NCI-H1694 (cell line): ENCODE results near the gene GCNA.

ENCODE experiments used
- DNase-seq: peaks from one replicate; lab custom pipeline; 2025; lab: John Stamatoyannopoulos, UW

GCNA gene, protein sequence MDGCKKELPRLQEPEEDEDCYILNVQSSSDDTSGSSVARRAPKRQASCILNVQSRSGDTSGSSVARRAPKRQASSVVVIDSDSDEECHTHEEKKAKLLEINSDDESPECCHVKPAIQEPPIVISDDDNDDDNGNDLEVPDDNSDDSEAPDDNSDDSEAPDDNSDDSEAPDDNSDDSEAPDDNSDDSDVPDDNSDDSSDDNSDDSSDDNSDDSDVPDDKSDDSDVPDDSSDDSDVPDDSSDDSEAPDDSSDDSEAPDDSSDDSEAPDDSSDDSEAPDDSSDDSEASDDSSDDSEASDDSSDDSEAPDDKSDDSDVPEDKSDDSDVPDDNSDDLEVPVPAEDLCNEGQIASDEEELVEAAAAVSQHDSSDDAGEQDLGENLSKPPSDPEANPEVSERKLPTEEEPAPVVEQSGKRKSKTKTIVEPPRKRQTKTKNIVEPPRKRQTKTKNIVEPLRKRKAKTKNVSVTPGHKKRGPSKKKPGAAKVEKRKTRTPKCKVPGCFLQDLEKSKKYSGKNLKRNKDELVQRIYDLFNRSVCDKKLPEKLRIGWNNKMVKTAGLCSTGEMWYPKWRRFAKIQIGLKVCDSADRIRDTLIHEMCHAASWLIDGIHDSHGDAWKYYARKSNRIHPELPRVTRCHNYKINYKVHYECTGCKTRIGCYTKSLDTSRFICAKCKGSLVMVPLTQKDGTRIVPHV

DNA sequence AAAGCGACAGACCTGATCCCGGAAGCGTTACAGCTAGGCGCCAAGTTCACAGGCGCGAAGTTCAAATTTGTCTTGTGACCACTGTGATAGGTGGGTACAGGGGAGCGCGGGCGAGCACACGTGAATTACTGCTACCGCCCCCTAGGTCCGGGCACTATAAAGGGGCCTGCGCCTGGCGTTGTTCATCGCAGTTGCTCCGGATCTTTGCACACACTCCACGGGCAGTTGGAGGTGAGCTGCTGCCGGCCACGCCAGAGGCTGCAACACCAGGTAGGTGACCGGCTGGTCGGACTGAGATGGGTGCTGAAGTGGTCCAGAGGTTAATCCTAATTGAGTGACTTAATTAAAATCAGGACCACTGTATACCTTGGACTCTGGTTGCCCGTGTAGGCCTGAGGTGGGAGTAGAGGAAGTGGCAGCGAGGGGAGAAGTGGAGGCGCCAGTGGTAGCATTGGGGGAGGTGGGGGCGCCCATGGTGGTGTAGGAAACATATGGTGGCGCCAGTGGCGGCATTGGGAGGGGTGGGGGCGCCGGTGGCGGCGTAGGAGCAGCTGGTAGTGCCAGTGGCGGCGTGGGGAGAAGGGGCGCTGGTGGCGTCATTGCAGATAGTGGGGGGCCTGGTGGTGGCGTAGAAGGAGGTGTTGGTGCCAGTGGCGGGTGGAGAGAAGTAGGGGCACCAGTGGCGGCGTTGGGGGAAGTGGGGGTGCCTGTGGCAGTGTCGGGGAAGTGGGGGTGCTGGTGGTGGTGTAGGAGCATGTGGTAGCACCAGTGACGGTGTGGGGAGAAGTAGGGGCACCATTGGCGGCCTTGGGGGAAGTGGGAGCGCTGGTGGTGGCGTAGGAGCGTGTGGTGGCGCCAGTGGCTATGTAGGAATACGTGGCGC, at the start of gene GCNA:
GCNA (plus strand) TSS at position 185 of the 883 bp plus-strand sequence. CDS start 2,385 bp downstream, outside the sequence.
- DNase-seq: no peak

DNA sequence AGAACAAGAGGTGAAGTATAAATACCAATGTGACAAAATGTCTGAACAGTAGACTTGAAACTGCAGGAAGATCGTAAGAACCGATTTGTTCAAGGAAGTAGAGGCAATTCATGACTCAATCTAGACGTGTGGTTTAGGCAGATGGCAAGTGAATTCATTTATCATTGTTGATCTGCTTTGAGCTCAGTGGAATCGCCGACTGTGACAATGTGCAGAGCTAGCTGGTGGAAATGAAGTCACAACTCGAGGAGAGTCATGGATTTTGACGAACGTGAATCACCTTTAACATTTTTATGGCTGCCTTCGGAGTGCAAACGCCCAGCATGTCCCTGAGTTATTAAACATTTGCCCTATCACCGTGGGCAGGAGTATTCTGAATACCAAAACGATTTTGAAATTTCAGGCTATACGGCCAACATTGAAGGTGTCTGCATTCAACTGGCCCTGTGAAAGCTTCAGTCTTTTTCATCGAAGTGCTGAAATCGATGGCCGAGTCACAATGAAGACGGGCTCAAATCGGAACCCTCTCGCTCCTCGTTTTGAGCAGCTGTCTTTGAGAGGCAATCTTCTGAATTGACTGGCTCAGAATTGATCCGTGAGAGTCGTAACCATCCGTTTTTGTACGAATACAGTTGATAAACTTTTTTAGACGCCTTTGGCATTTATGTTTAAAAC, 46.0 kb upstream of the GCNA start:
- DNase-seq: no peak

DNA sequence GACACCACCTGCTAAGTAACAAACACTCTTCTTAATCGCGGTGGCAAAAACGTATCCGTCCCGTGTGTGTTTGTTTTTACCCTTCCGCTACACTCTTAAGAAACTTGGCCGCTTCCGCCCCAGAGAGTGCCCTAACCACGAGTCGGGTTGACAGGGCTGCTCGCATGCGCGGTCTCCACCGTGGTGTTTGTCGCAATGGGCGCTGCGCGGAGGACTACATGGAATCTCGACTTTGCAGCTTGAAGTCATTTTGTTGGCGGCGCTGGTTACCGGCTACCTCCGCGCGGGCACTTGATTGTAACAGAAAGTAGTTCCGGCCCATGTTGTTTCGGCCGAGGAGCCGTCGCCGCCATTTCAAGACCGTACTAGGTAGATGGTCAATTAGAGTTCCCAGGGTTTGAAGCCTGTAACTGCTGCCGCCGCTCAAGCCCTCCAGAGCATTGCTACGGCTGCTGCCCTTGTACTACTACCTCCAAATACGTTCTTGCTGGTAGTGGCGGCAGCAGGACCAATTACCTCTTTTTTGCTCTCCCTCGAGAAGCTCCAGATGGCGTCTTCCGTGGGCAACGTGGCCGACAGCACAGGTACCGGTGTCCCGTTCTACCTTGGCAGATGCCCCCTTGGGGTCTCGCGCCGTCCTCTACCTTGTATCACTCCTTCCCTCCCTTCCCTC, 45.3 kb upstream of the GCNA start, which contains the start of gene OGT:
OGT (plus strand) TSS at position 352 of the 673 bp plus-strand sequence; CDS start at position 548, 196 bp downstream.
- DNase-seq: peak; percentile 92

DNA sequence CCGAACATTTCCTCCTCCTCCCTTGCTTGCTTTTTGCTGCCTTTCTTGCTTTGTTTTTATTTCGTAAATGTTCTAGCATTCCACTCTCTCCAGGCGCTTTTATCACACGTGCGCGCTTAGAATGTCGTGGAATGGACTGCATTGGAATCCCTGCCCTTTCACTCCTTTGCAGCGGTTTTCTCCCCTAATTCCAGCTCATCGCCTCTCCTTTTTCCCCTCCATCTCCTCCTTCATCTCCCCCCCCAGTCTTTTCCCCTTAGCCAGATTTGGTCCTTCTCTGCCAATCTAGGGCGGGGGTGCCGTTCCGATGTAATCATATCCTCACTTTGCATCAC, 44.8 kb upstream of the GCNA start:
- no peak for DNase-seq

DNA sequence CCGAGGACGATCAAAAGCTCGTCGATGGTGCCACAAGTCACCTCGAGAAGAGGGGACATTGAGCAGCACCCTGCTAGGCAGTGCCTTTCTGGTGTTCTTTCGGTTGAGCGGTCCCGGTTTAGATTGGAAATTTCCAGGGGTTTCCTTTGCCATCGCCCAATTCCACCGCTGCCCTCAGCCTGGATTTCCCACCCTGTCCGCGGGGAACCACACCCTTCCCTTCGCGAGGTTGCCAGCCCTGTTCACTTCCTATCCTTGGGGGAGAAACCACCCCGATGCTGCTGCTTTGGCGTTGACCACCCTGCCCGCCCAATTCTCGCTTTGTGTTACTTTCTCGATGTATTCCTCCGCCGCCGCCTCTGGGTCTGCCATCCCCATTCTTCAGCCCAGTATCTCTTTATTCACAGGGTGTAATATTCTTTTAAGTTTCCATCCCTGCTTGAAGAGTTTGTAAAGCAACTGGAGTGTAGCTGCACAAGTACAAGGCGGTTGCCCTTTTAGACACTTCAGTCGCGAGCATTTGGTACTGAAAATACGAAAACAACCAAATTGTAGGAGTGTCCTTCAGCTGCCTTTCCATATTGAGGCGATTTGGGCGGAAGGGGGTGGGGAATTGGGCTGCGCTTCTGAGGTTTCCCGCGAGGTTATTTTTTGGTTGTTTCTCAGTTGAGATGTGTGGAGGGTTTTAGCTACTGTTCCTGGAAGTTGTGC, 44.2 kb upstream of the GCNA start:
- DNase-seq: peak; percentile 46

DNA sequence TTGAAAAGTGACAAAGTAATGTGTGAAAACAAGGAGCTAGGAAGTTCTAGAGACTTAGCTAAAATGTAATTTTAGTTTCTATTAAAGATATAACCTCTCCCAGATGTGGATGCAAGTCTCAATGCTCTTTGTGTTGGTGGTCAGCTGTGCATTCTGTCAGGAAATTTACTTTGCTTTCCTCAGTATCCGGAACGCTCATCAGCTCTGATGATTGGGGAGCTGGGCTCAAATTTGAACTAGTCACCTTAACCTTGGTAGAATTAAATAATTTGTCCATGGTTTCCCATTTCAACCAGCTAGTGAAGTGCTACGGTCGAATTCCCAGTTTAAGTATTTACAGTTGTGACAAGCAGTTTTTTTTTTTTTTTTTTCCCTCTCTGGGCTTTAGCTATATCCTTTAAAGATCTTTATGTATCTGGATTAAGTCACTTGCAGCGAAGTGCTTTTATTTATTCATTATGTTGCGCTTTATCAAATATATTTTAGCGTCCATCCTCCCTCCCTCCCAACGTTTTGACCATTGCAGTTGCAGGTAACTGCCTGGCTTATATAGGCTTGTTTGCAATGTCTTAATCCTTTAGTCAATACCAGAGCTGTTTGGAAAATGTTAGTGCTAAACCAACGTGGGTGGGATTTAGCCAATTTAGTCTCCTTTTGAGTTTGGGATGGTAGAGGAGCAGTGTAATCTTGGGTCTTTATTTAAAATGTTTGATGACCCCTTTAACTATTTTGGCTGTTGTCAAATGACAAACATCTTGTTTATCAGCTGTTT, 43.3 kb upstream of the GCNA start:
- no peak for DNase-seq

DNA sequence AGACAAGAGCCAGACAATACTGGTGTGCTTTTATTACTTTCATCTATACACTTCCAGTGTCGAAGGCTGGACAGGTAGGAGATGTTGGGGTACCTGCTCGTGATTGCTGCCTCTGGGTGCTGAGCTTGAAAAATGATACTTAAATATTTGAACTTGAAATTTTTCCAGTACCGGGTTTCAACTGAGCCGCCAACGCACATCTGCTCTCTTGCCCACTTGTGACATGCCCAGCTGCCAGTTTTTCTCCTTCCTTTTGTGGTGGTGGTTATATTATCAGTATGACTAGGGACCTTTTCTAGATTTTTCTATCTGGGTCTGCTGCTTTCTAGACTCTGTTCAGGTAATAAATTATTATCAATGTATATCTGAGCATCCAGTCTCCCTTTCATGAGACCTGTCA, 42.0 kb upstream of the GCNA start:
- peak; percentile 35 for DNase-seq

DNA sequence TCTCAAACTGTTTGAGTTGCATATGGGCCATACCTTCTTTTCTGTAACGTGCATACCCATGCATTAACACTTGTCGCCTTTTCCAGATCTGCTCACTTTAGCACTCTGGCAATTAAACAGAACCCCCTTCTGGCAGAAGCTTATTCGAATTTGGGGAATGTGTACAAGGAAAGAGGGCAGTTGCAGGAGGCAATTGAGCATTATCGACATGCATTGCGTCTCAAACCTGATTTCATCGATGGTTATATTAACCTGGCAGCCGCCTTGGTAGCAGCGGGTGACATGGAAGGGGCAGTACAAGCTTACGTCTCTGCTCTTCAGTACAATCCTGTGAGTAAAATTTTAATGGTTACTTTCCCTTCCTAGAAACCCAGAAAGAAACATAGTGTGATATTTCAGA, 40.5 kb upstream of the GCNA start:
- DNase-seq: no peak

DNA sequence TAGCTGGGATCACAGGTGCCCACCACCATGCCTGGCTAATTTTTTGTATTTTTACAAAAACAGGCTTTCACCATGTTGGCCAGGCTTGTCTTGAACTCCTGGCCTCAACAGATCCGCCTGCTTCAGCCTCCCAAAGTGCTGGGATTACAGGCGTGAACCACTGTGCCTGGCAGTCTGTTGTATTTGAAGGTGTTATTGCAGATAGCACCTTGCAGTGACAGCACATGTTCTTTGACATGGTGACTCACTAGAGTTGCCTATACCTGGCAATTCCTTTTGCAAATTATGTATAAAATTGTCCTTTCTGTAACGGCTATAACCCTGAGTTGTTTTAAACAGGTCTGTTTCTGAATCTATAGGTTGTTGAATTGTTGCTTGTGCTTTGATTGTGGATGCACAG, 37.4 kb upstream of the GCNA start:
- DNase-seq: no peak

DNA sequence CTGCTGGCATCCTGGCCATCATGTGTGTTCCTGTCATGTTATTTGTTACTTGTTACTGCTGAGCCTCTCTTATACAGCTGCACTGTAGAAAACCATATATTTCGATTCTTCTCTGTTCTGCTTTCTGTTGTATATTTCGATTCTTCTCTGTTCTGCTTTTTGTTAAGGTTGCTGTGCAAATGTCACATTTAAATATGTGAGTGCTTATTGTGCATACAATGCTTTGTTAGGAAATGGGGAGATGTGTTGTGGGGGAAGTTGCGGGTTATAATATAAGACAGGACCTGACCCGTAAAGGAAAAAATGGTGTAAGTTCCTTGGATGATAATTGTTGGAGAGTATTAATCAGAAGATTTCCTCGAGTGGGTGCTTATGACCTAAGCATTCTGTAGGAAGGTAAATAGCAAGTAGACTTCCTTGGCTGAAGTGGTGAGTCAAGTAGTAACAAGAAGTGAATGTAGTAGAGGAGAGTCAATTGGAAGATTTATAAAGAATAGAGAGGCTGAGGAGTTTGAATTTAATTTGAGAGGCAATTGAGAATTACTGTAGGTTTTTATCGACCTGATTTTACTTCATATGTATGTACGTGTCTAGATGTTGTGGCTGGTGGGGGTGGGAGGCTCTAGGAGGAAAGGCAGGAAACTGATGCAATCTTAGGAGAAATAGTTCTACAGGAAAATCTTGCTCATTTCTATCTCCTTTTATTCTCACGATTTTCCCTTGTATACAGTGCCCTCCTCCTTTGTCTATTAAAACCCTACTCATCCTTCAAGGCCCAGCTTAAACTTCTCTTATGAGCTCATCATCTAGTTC, 36.8 kb upstream of the GCNA start:
- no peak for DNase-seq

DNA sequence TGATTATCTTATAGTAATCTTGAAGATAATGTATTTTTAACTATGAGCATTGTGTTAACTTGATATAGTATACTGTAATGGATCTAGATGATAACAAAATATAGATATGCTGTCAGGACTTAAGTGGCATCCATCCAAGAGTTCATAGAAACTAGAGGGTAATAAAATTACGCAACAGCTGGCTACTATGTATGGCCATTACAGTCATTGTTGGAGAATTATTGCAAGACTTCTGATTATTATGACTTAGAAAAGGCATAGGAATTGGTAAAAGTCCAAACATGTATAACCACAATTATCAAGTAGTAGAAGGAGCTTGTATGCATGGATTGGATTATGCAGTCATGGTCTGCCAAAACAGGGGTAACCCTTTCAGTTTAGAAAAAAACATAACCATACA, 35.8 kb upstream of the GCNA start:
- DNase-seq: no peak

DNA sequence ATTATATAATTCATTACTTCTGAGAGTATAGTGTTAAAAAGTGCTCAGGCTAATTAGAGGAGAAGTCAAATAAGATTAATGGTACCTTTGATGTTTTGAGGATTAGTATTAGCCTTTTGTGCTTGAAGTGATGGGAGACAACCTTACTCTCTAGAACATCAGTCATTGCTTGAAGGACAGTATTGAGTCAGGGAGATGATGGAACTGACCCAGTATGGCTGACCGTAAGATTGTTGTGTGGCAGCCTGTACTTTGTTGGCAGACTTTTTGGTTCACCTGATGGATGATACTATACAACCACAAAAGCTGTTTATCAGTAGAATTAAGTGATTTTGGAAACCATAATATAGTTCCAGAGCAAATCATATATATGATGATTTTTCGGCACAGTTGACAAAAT, 35.4 kb upstream of the GCNA start:
- no peak for DNase-seq

DNA sequence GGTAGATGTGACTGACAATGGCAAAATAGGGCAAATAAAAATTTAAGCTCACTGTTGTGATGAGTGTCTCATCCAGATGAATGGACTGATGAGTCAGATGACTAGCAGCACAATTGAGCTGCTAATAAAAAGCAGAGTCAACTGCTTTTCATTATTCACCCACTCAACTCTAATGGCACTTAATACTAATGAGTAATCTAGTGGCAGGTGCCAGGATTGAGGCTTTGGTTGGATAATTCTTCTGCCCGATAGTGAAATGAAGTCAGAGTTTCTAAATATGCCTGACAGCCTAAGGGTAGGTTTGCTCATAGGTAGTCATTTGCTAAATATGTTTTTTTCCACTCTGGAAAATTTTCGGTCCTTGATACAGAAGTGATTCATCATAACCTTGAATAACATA, 34.9 kb upstream of the GCNA start:
- no peak for DNase-seq

DNA sequence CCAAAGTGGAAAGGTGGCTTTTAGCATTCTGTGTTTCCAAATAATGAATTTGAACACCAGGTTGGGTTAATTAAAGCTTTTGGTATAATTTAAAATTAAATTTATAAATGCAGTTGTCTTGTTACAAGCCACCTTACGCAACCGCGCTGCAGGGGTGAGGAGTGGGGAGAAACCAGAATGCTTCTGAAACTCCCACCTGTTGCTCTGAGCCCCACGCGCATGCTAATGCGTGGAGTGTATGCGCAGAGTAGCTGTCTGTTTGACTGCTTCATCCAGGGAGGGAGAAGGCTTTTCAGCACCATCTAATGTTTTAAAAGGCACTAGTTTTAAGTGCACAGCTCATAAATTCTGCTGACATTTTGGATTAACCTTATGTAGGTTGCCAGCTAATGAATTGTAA, 32.9 kb upstream of the GCNA start:
- DNase-seq: no peak

DNA sequence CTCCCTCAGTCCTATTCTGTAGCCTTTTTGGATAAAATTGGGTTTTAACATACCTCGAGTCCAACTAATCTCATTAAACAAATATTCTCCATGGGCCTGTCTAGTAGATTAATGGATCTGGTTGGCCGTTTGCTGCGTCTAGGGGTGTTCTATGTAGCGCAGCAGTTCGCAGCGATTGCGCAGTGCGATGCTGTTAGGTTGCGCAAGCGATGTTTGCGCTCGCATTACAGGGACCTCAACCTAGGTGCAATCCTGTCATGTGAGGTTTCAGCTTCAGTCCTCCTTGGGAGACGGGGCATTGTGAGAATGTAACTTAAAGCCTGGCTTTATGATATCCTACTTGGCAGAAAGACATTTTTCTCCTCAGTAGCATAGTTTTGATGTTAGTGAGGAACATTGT, 31.4 kb upstream of the GCNA start:
- DNase-seq: no peak

DNA sequence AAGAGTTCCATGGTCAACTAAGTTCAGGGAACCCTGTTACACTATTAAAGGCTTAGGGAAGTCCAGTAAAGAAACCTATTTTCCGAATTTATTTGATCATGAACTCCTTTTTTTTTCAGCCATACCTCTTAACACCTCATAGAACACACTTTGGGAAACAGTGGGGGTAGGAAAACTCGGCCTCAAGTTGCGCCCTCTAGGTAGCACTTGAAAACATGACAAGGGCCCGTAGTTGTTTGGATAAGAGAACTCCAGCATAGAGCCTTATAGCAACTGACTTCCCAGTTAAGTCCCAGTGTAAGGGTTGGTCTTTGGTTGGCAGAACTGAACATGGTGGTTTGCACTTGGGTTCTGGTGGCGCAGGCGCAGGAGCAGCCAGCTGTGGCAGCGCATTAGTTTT, 30.9 kb upstream of the GCNA start:
- DNase-seq: no peak

DNA sequence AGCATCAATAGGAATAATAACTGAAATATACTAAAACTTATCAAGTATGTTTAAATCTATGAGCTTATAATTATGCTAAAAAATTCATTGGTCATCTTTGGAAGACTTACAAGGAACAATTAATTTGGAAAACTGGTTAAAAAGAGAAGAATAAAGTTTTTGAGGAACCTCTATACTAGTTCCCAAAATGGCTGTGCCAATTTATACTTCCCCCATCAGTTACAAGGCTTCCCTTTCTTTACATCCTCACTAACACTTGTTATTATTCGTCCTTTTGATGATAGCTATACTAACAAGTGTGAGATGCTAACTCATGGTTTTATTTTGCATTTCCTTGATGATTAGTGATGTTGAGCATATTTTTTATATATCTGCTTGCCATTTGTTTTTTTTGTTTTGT, 28.3 kb upstream of the GCNA start:
- no peak for DNase-seq

DNA sequence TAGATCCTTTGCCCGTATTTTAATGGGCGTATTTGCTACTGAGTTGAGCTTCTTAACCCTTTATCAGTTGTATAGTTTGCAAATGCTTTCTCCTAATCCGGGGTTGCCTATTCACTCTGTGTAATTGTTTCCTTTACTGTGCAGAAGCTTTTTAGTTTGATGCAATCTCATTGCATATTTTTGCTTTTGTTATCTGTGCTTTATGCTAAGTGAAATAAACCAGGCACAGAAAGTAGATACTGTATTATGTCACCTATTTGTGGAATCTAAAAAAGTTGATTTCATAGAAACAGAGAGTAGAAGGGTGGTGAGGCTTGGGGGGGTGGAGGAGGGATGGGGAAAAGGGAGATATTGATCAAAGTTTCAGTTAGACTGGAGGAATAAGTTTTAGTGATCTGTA, 27.7 kb upstream of the GCNA start:
- no peak for DNase-seq

DNA sequence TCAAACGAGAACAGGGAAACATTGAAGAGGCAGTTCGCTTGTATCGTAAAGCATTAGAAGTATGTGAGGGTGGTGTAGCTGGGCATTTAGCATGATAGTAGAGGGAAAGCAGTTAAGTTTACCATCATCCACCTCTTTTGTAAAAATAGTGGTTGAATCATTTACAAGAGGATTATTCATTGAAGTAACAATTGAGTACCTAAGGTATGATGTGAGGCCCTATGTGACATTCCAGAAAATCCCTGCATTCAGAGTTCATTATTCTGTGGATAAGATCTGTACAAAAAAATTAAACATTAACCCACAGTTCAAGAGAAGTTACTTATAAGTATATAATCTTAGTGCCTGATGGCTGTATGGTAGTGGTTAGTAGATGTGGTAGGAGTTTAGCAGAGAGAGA, 22.2 kb upstream of the GCNA start:
- DNase-seq: no peak
